Osteocyte (in vitro differentiated cells): Measurements from ENCODE around the gene ZNF8. TPM values are rescaled to one million over a fixed set of nuclear protein-coding genes. Genes with fewer than 3 reads are reported as not detected.

Experiments used
- DNase-seq: peaks from one replicate; pipeline ENCODE4 v3.0.0; 2021; ENCODE audit warnings: mixed read lengths; ENCODE audit not compliant: unreplicated experiment; ENCODE audit errors: extremely low spot score
- H3K27ac Mint-ChIP-seq: one replicate; pipeline ENCODE4 v1.8.0; 2021; ENCODE audit warnings: mild to moderate bottlenecking, mixed read lengths; ENCODE audit not compliant: unreplicated experiment
- H3K27me3 Mint-ChIP-seq: one replicate; pipeline ENCODE4 v1.8.0; 2021; ENCODE audit warnings: mixed read lengths; ENCODE audit not compliant: unreplicated experiment
- H3K36me3 Mint-ChIP-seq: one replicate; pipeline ENCODE4 v1.8.0; 2021; ENCODE audit warnings: mixed read lengths; ENCODE audit not compliant: unreplicated experiment
- H3K4me1 Mint-ChIP-seq: one replicate; pipeline ENCODE4 v1.8.0; 2021; ENCODE audit warnings: mixed read lengths; ENCODE audit not compliant: unreplicated experiment
- H3K4me3 Mint-ChIP-seq: one replicate; pipeline ENCODE4 v1.8.0; 2021; ENCODE audit warnings: mild to moderate bottlenecking, moderate library complexity, mixed read lengths; ENCODE audit not compliant: unreplicated experiment
- H3K9me3 Mint-ChIP-seq: one replicate; pipeline ENCODE4 v1.8.0; 2021; ENCODE audit warnings: mixed read lengths; ENCODE audit not compliant: unreplicated experiment
- CTCF ChIP-seq: fragments of 200-600 bp; sonication (generic); IDR thresholded peaks from 2 replicates; pipeline ENCODE4 v1.5.0; 2021; ENCODE audit warnings: antibody characterized with exemption, mild to moderate bottlenecking, moderate library complexity
- total RNA-seq: library from RNA; stranded (reverse); gene quantifications from 2 replicates; pipeline ENCODE4 v1.2.1, GENCODE V29; 2021

The ZNF8 gene
- total RNA-seq, 1 donor from 2014 or later: 10.7 TPM

GRCh38 chr19:58294743-58295374 lies 16.1 kb downstream of the ZNF8 start:
- H3K36me3 Mint-ChIP-seq: peaks cover 67% of the 10 kb centered on the region
- H3K27me3 Mint-ChIP-seq: no peaks in the 10 kb centered on the region
- no peak for DNase-seq
- H3K9me3 Mint-ChIP-seq: peaks cover 19% of the 10 kb centered on the region
- no peak overlapping the region for H3K27ac Mint-ChIP-seq
- no peaks in the 10 kb centered on the region for H3K4me1 Mint-ChIP-seq
- no peak for TF ChIP-seq CTCF
- no peak overlapping the region for H3K4me3 Mint-ChIP-seq

- Mint-ChIP-seq H3K4me3 (no peak overlapping the region), H3K9me3 (peaks cover 19% of the 10 kb centered on the region)
Measured at GRCh38 chr19:58296104-58296503, 17.3 kb downstream of the ZNF8 start.

GRCh38 chr19:58300620-58301019 lies 21.9 kb downstream of the ZNF8 start:
- Mint-ChIP-seq H3K4me3 (no peak overlapping the region), H3K9me3 (no peaks in the 10 kb centered on the region), H3K27me3 (no peaks in the 10 kb centered on the region), H3K27ac (no peak overlapping the region), H3K36me3 (peaks cover 42% of the 10 kb centered on the region), H3K4me1 (peaks cover 14% of the 10 kb centered on the region)
- DNase-seq: no peak
- TF ChIP-seq CTCF: no peak

More at GRCh38 chr19:58296104-58296503, 17.3 kb downstream of the ZNF8 start:
- DNase-seq: no peak
- no peaks in the 10 kb centered on the region for H3K27me3 Mint-ChIP-seq
- no peaks in the 10 kb centered on the region for H3K4me1 Mint-ChIP-seq
- TF ChIP-seq CTCF: no peak
- H3K36me3 Mint-ChIP-seq: peaks cover 74% of the 10 kb centered on the region
- no peak overlapping the region for H3K27ac Mint-ChIP-seq

GRCh38 chr19:58304255-58304654 lies 25.5 kb downstream of the ZNF8 start:
- no peak for DNase-seq
- Mint-ChIP-seq H3K4me1 (peaks cover 22% of the 10 kb centered on the region), H3K27ac (peak overlapping the region; percentile 99), H3K27me3 (no peaks in the 10 kb centered on the region), H3K36me3 (peaks cover 53% of the 10 kb centered on the region), H3K4me3 (peak overlapping the region; percentile 100), H3K9me3 (no peaks in the 10 kb centered on the region)
- no peak for TF ChIP-seq CTCF

- TF ChIP-seq CTCF: no peak
- Mint-ChIP-seq H3K27ac (peak overlapping the region; percentile 99), H3K9me3 (no peaks in the 10 kb centered on the region), H3K27me3 (no peaks in the 10 kb centered on the region), H3K36me3 (peaks cover 55% of the 10 kb centered on the region), H3K4me1 (peaks cover 22% of the 10 kb centered on the region), H3K4me3 (peak overlapping the region; percentile 100)
- no peak for DNase-seq
Measured at GRCh38 chr19:58304748-58305064, 26.0 kb downstream of the ZNF8 start.
